Upper lobe of left lung (tissue), 6 donors: Measurements from ENCODE around the gene CNTNAP3B. TPM values are rescaled to one million over a fixed set of nuclear protein-coding genes. Genes with fewer than 3 reads are reported as not detected.
"Not testable (repeated sequence)": the region's sequence is repeated elsewhere in the genome, so short reads cannot be mapped to it uniquely, and the experiment has no call there.

ENCODE experiments used
- ATAC-seq, 2 donors: fragments of 200-7000 bp; cut with Tn5 transposase; one replicate each; pipeline ENCODE4 v1.9.1; 2022; ENCODE audit warnings: mild to moderate bottlenecking in 2 of 2, moderate library complexity in 2 of 2; ENCODE audit not compliant: low FRiP score in 2 of 2
- DNase-seq, 2 donors: peaks; one replicate each; pipeline ENCODE4 v3.0.0-alpha.2; 2019 to 2020
- H3K27ac ChIP-seq, 4 donors: fragments of 200-600 bp; sonication (generic); one replicate each; pipeline ENCODE4 v1.5.1; 2016 to 2019
- H3K27me3 ChIP-seq, 4 donors: fragments of 200-600 bp; sonication (generic); one replicate each; pipeline ENCODE4 v1.5.1; 2017 to 2019
- H3K36me3 ChIP-seq, 4 donors: fragments of 200-600 bp; sonication (generic); one replicate each; pipeline ENCODE4 v1.5.1; 2016 to 2019
- H3K4me1 ChIP-seq, 4 donors: fragments of 200-600 bp; sonication (generic); one replicate each; pipeline ENCODE4 v1.5.1; 2018 to 2019
- H3K4me3 ChIP-seq, 4 donors: fragments of 200-600 bp; sonication (generic); one replicate each; pipeline ENCODE4 v1.5.1; 2017 to 2019; ENCODE audit warnings: mild to moderate bottlenecking in 2 of 4, moderate library complexity in 1 of 4
- H3K9me3 ChIP-seq, 4 donors: fragments of 200-600 bp; sonication (generic); one replicate each; pipeline ENCODE4 v1.5.1; 2018 to 2019
- WGBS, 2 donors: methylation state at CpG; one replicate each; pipeline ENCODE4 v1.1.5; 2017 to 2018; 5-methylcytosine and 5-hydroxymethylcytosine counted together
- small RNA-seq, 4 donors: library from RNA; depleted of rRNA; stranded (forward); fragments of <200 nt; gene quantifications; one replicate each; pipeline ENCODE3, GENCODE V24; 2016
- total RNA-seq, 6 donors: library from RNA; depleted of rRNA in 4 of 6; stranded (reverse); fragments of >200 nt in 4 of 6; gene quantifications; one replicate each; pipeline versions ENCODE4 v1.1.0 to v1.2.1, GENCODE V29; 2016 to 2021
- donor health status: DM: no; HTN: no; CAD: no; lungs with moderate emphysema.
- donor health status: DM: no; HTN: yes; CAD: no; lungs with severe emphysema.

The CNTNAP3B gene
- total RNA-seq, 6 donors from 2014 or later = 6.9 to 26.9 (median 18.9) TPM

GRCh38 chr9:41935727-41936126 is 193.5 kb downstream of the CNTNAP3B start:
- DNase-seq, H3K36me3 ChIP-seq, H3K9me3 ChIP-seq, H3K27me3 ChIP-seq, H3K27ac ChIP-seq, H3K4me3 ChIP-seq, H3K4me1 ChIP-seq: not testable (repeated sequence)
- ATAC-seq = peak; percentile 26 to 70
- 66 to 75% methylated on average over 3 of the region's 3 CpGs for WGBS, 2 donors

DNA sequence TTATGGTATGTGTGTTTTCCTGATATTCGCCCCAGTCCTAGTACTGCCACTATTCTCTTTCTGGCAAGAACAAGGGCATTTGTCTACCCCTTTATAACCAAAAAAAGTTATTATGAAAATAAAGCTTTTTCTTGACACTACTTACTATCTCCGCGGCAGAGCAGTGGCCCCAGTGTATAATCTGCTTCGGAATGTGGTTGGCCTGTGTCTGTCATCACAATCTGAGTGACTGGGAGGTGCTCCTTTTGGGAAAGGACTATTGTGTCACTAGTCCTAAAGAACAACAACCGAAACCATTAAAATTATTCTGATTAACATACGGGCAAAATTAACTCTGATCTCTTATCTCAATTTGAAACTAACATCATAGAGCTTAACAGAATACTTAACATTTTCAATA is 200.1 kb downstream of the CNTNAP3B start:
- H3K36me3 ChIP-seq, H3K9me3 ChIP-seq, H3K4me1 ChIP-seq, H3K27me3 ChIP-seq, DNase-seq, H3K4me3 ChIP-seq, H3K27ac ChIP-seq, ATAC-seq: not testable (repeated sequence)
- 65 to 73% methylated on average over 5 of the region's 6 CpGs for WGBS, 2 donors

DNA sequence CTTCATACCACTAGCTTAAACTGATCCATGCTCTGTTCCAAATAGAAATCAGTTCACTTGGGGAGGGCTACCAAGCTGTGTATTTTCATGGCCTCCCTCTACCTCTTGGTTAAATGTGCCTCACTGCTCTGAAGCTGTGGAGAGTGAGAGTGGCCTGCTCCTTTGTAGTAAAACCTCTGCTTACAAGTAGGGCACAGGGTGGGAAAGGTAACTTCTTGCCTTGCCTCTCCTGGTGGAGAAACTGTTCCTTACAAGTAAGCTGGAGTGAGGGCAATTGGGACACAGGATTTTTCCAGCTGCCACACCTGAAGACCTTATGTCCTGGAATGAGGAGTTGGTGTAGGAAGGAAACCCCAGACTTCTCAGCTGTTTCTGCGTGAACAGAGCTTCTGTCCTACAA is 211.9 kb downstream of the CNTNAP3B start:
- not testable (repeated sequence) for H3K36me3 ChIP-seq, H3K27me3 ChIP-seq, H3K4me1 ChIP-seq, ATAC-seq, H3K9me3 ChIP-seq, H3K4me3 ChIP-seq, DNase-seq, H3K27ac ChIP-seq
- no CpG with 5 or more reads among the region's 1 CpG for WGBS, 2 donors

DNA sequence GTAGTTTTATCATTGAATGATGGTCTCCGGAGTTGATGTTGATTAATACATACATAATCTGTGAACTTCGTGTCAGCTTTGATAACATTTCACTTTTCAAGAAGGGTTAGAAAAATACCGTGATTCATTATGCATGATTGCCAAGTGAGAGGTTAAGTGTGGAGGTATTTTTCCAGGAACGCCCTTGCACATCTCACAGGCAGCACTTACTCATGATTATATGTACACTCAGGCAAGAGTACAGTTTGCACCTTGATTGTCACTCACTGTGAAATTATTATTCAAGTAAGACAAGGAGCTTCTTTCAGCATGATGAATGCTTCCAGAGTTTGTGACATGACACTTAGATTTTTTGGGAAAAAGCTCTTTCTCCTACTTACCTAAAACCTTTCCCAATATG is 223.7 kb downstream of the CNTNAP3B start:
- H3K4me1 ChIP-seq, DNase-seq, H3K36me3 ChIP-seq, H3K27me3 ChIP-seq, H3K27ac ChIP-seq, ATAC-seq, H3K4me3 ChIP-seq, H3K9me3 ChIP-seq: not testable (repeated sequence)
- WGBS, 2 donors = no CpG with 5 or more reads among the region's 4 CpGs

DNA sequence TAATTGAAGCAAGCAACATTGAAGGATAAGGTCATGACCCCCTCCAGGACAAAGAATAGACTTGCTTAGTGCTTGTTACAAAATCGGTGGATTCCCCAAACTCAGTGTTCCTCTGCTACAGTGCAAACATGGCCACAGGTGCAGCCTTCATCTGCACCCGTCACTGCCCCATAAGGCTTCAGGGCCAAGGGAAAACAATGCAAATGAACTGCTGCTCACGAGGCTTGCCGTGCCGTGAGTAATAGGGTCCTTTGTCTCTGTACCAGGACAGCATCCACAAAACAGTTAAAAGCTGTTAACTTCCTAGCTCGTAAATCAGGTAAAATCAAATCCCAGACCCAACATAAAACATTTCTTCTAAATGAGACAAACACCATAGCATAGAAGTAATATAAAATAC is 226.5 kb downstream of the CNTNAP3B start:
- H3K27me3 ChIP-seq = not testable (repeated sequence)
- no CpG with 5 or more reads among the region's 6 CpGs for WGBS, 2 donors

DNA sequence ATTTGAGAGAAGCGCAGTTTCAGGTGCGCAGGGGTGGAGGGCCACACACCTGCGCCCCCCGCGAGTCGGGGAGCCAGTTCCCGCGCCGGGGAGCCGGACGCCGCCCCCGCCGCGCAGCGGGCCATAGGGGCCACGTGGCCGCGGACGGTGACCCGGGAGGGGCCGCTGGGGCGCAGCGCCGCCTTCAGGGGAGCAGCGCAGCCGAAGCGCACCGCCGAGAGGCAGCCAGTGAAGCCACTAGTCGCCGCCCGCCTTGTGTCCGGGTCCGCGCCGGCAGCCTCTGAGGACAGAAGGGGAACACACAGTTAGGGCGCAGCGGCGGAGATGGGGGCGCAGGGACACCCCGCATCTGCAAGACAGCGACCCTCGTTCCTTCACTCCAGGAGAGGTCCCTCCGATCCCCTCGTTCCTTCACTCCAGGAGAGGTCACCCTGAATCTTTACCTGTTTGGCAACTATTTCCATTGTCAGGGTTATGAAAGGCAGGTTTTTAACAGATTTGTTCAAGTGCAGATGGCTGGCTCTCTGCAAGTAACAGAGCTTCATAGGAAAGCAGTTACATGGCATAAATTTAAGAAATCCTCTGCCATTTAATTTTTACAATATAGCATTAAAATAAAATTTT is 230.4 kb downstream of the CNTNAP3B start:
- H3K9me3 ChIP-seq, H3K27me3 ChIP-seq, H3K4me1 ChIP-seq, H3K27ac ChIP-seq, DNase-seq, H3K4me3 ChIP-seq, H3K36me3 ChIP-seq: not testable (repeated sequence)
- peak in 1 of 2 donors; percentile 32 for ATAC-seq
- no CpG with 5 or more reads among the region's 46 CpGs for WGBS, 2 donors

More for the DNA sequence above, 226.5 kb downstream of the CNTNAP3B start:
- H3K4me3 ChIP-seq, H3K36me3 ChIP-seq, DNase-seq, H3K27ac ChIP-seq, H3K9me3 ChIP-seq, H3K4me1 ChIP-seq, ATAC-seq: not testable (repeated sequence)

GRCh38 chr9:41874557-41874956 is 254.7 kb downstream of the CNTNAP3B start:
- H3K36me3 ChIP-seq, H3K27ac ChIP-seq, H3K4me3 ChIP-seq, H3K4me1 ChIP-seq, H3K27me3 ChIP-seq, DNase-seq, H3K9me3 ChIP-seq: not testable (repeated sequence)
- ATAC-seq = peak in 1 of 2 donors; percentile 32
- WGBS, 2 donors = no CpG with 5 or more reads among the region's 5 CpGs

- not testable (repeated sequence) for H3K36me3 ChIP-seq, H3K4me1 ChIP-seq, DNase-seq, ATAC-seq, H3K27me3 ChIP-seq, H3K27ac ChIP-seq, H3K4me3 ChIP-seq, H3K9me3 ChIP-seq
- whole genome bisulfite sequencing, 2 donors = no CpG with 5 or more reads among the region's 2 CpGs
Observed at GRCh38 chr9:41855422-41855821, 273.8 kb downstream of the CNTNAP3B start.

DNA sequence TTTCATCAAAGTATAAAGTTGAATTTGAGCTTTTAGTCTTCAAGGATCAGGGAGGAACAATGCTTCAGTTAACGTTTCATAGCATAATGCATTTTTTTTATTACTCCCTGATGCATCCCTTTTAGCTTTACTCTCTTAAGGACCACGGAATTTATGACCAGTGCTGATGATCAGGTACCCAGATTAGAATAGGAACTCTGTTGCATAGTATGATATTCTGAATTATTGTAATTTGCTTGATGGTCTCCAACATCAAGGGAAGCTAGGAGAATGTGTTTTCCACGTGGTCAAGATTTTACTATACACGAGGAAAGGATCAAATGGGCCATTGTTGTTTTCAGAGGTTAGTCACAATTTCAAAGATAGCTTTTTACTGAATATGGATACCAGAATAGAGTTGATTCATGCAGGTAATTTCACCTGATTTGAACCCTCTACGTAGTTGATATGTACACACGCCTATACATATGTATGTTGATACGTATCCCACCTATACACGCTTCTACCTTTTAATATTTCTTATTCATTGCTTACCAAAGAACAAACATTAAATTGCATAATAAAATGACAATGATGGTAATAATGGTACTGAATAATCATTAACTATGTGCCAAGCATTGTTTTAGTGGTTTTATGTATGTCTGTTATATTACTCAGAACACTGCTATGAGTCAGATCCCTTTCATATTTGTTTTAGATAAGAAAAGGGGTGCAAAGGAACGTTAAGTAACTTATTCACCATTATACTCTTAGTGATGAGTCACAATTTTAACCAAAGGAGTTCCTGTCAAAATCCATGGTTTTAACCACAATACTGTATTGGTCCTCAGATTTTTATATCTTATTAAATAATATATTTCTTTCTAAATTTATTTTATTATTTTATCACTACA is 277.1 kb downstream of the CNTNAP3B start:
- not testable (repeated sequence) for H3K27me3 ChIP-seq, H3K9me3 ChIP-seq, H3K27ac ChIP-seq, H3K36me3 ChIP-seq, H3K4me1 ChIP-seq, DNase-seq, H3K4me3 ChIP-seq
- no CpG with 5 or more reads among the region's 9 CpGs for WGBS, 2 donors
- peak in 1 of 2 donors; percentile 55 for ATAC-seq

DNA sequence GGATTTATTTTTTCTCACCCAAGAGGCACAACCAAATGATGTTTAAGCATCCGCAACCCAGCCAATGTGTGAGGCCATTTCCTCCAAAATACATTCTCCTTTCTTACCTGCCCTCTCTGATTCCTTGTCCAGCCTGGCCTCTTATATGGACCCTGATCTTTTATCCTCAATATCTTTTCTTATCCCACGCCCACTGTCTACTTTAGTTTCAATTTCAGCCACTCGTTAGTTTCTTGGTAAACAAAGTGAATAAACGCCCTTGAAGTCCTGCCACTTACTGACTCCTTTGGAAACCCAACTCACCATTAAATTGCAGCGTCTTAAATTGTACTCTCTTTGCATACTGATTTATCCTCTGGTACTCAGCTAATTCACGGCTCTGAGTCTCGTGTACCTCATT is 281.4 kb downstream of the CNTNAP3B start:
- H3K27me3 ChIP-seq, H3K4me1 ChIP-seq, ATAC-seq, DNase-seq, H3K36me3 ChIP-seq, H3K4me3 ChIP-seq, H3K27ac ChIP-seq, H3K9me3 ChIP-seq: not testable (repeated sequence)
- WGBS, 2 donors = no CpG with 5 or more reads among the region's 7 CpGs

Small RNA genes lying within 50 kb of the gene (small RNA-seq; reads per million reads assigned to genes)
- gene RN7SL343P = 0 reads per million in 4 donors

Other genes starting within 250 kb of the CNTNAP3B start
- not detected for gene SPATA31A6, start 54.2 kb upstream of the CNTNAP3B start, total RNA-seq